Endothelial cell of umbilical vein (primary cell): ENCODE results near the gene NEB. TPM values are rescaled to one million over a fixed set of nuclear protein-coding genes. Genes with fewer than 3 reads are reported as not detected.

Experiments used
- BruUV-seq: library from RNA; stranded (reverse); fragments of 400-500 nt; replicated peaks from 2 replicates; lab custom pipeline; 2021; lab: Mats Ljungman, UMichigan
- CTCF ChIA-PET: fragments of 300-600, 350-600 bp; sonication (Branson Sonifier 250); formaldehyde crosslinking; loops from one replicate; lab custom pipeline; 2021; ENCODE audit warnings: antibody characterized with exemption, inconsistent platforms; lab: Charles Lee
- POLR2A ChIA-PET: fragments of 300-600, 350-600 bp; sonication (Branson Sonifier 250); formaldehyde crosslinking; loops from one replicate; lab custom pipeline; 2021; ENCODE audit warnings: antibody characterized with exemption, inconsistent platforms; lab: Charles Lee
- DNase-seq: peaks from one replicate; pipeline ENCODE4 v3.0.0-alpha.2; 2011; ENCODE audit warnings: low read depth, low spot score
- FAIRE-seq: peaks from 2 replicates; lab custom pipeline; 2011; peaks lifted over from hg19 to GRCh38; lab: Jason Lieb, UNC
- H2AFZ ChIP-seq: 2 replicates; pipeline ENCODE4 v1.6.0; 2012; ENCODE audit warnings: low read depth, low read length, control low read depth, inconsistent platforms
- H3K27ac ChIP-seq: 2 replicates; pipeline ENCODE4 v1.5.1; 2011; ENCODE audit warnings: low read depth, mild to moderate bottlenecking, control low read depth, low read length, moderate library complexity; ENCODE audit not compliant: insufficient read depth
- H3K27me3 ChIP-seq, 2 experiments: 2 replicates each; pipeline versions ENCODE4 v1.6.0 to v1.6.1; 2011; ENCODE audit warnings: low read length in 2 of 2, mixed read lengths in 1 of 2; ENCODE audit not compliant: control insufficient read depth in 2 of 2, insufficient read depth in 2 of 2
- H3K36me3 ChIP-seq, 2 experiments: 2 replicates in 1 of 2; 3 replicates in 1 of 2; pipeline ENCODE4 v1.5.1; 2011; ENCODE audit warnings: low read length in 2 of 2, mild to moderate bottlenecking in 1 of 2, moderate library complexity in 1 of 2; ENCODE audit not compliant: control insufficient read depth in 2 of 2, insufficient read depth in 2 of 2; ENCODE audit errors: extremely low read depth in 1 of 2
- H3K4me1 ChIP-seq: 3 replicates; pipeline ENCODE4 v1.5.1; 2011; ENCODE audit warnings: mild to moderate bottlenecking, low read length; ENCODE audit not compliant: control insufficient read depth, insufficient read depth; ENCODE audit errors: extremely low read depth
- H3K4me2 ChIP-seq: 2 replicates; pipeline ENCODE4 v1.6.1; 2011; ENCODE audit warnings: low read length, control low read depth, mixed read lengths; ENCODE audit not compliant: insufficient read depth
- H3K4me3 ChIP-seq, 3 experiments: fragments of 200-600 bp in 1 of 3; sonication (generic), shearing (Covaris generic) in 1 of 3; replicated peaks in 1 of 3; 2 replicates each; pipeline ENCODE4 v1.5.1; 2011 to 2016; ENCODE audit warnings: control low read depth in 3 of 3, low read length in 3 of 3, mild to moderate bottlenecking in 2 of 3, inconsistent platforms in 1 of 3, low read depth in 1 of 3, moderate library complexity in 1 of 3; ENCODE audit not compliant: insufficient read depth in 1 of 3
- H3K79me2 ChIP-seq: 2 replicates; pipeline ENCODE4 v1.6.0; 2012; ENCODE audit warnings: low read length, inconsistent platforms; ENCODE audit not compliant: control insufficient read depth, insufficient read depth
- H3K9ac ChIP-seq: replicated peaks from 2 replicates; pipeline ENCODE3; 2011; ENCODE audit warnings: low read length, control low read depth; ENCODE audit not compliant: insufficient read depth; ENCODE audit errors: extremely low read depth
- H3K9me1 ChIP-seq: replicated peaks from 3 replicates; pipeline ENCODE4 v1.6.0; 2011; ENCODE audit warnings: mild to moderate bottlenecking, low read length; ENCODE audit not compliant: control insufficient read depth, insufficient read depth; ENCODE audit errors: extremely low read depth
- H3K9me3 ChIP-seq: replicated peaks from 2 replicates; pipeline ENCODE4 v1.5.1; 2012; ENCODE audit warnings: low read length, inconsistent platforms; ENCODE audit not compliant: control insufficient read depth, insufficient read depth
- H4K20me1 ChIP-seq: replicated peaks from 2 replicates; pipeline ENCODE3; 2011; ENCODE audit warnings: mild to moderate bottlenecking, low read length; ENCODE audit not compliant: control insufficient read depth, insufficient read depth; ENCODE audit errors: extremely low read depth
- CTCF ChIP-seq, 2 donors: IDR thresholded peaks; 1 replicate in 1 of 2; 2 replicates in 1 of 2; pipeline ENCODE4 v1.5.1; 2011; ENCODE audit warnings: low read length in 2 of 2, mild to moderate bottlenecking in 2 of 2, moderate library complexity in 2 of 2, control low read depth in 1 of 2, inconsistent platforms in 1 of 2, low read depth in 1 of 2; ENCODE audit not compliant: insufficient read depth in 1 of 2; ENCODE audit errors: extremely low read depth in 1 of 2
- EZH2 ChIP-seq: IDR thresholded peaks from 2 replicates; pipeline ENCODE4 v1.6.1; 2012; ENCODE audit warnings: borderline replicate concordance, low read depth, mild to moderate bottlenecking, moderate library complexity, low read length, inconsistent platforms; ENCODE audit not compliant: severe bottlenecking
- FOS ChIP-seq: IDR thresholded peaks from 2 replicates; pipeline ENCODE4 v1.6.1; 2011; ENCODE audit warnings: mild to moderate bottlenecking, low read length, moderate library complexity, borderline replicate concordance; ENCODE audit not compliant: insufficient read depth
- GATA2 ChIP-seq: IDR thresholded peaks from 2 replicates; pipeline ENCODE4 v1.7.0; 2011; ENCODE audit warnings: low read depth, mild to moderate bottlenecking, moderate library complexity, mixed read lengths, low read length; ENCODE audit not compliant: insufficient read length, insufficient read depth
- JUN ChIP-seq: IDR thresholded peaks from 2 replicates; pipeline ENCODE4 v1.6.1; 2011; ENCODE audit warnings: borderline replicate concordance, low read depth; ENCODE audit not compliant: insufficient read length, insufficient read depth
- MYC ChIP-seq: IDR thresholded peaks from one replicate; pipeline ENCODE4 v1.6.1; 2011; ENCODE audit warnings: mild to moderate bottlenecking, low read depth, low read length
- POLR2A ChIP-seq: IDR thresholded peaks from 2 replicates; pipeline ENCODE4 v1.6.1; 2012; ENCODE audit warnings: low read depth, mild to moderate bottlenecking, control low read depth, low read length
- POLR2AphosphoS5 ChIP-seq: IDR thresholded peaks from 2 replicates; pipeline ENCODE4 v1.6.1; 2012; ENCODE audit warnings: low read depth, mild to moderate bottlenecking, control low read depth, low read length, moderate library complexity; ENCODE audit not compliant: insufficient read depth
- dilution Hi-C: fragments of 300-500 bp; cut with MboI; formaldehyde crosslinking; loops from one replicate; pipeline ENCODE4 v1.15.0; 2019; ENCODE audit warnings: low sequenced_read_pairs; ENCODE audit not compliant: extremely low pct_ligation_motif_present
- intact Hi-C: fragments of 100-400 bp; cut with micrococcal nuclease; formaldehyde crosslinking; loops from one replicate; pipeline ENCODE4 v1.10.0; 2022
- polyA plus RNA-seq, 4 experiments: library from polyadenylated mRNA; depleted of rRNA in 3 of 4; stranded (reverse) in 3 of 4; unstranded in 1 of 4; fragments of >200 nt; gene quantifications; 2 replicates each; pipeline versions ENCODE4 v1.2.1 to v1.2.3, GENCODE V29; 2011 to 2012; ENCODE audit warnings: missing spikeins in 1 of 4
- total RNA-seq: library from RNA; stranded (reverse); gene quantifications from 2 replicates; pipeline ENCODE4 v1.2.3, GENCODE V29; 2021
- TF ChIP-seq, protein P1 (sequence below): IDR thresholded peaks from 2 replicates; pipeline ENCODE4 v1.6.1; 2011; ENCODE audit not compliant: insufficient read depth, insufficient read length

The NEB gene
- total and polyA plus RNA-seq, 2 donors (not counting 3 experiments of a cell fraction or from before 2014, with no cell fraction given) = 0.84 to 1.8 TPM

DNA sequence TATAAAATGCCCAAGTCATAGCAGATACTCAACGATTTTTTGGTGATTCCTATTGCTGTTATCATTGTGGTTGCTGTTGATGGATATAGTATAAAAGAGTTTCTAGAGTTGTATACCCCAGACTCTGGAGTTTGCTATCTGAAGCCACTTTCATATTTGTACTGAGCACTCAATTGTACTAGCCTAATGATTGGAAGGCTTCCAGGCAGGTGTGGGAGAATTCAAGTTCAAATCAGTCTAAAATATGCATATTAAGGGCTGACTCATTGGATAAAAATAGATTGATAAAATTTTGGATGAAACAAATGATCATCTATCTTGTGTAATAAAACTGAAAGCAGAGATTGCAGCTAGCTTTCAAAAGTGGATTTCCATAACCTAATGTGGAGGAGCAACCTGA is 122.9 kb downstream of the NEB start:
- Histone ChIP-seq H3K9ac (no peak overlapping the region), H3K27me3 (no peaks in the 10 kb centered on the region), H3K4me2 (no peak overlapping the region), H3K79me2 (no peaks in the 10 kb centered on the region), H3K4me3 (no peak overlapping the region), H3K36me3 (no peaks in the 10 kb centered on the region), H2AFZ (no peak overlapping the region), H3K9me1 (no peaks in the 10 kb centered on the region), H3K4me1 (peaks cover 14% of the 10 kb centered on the region), H3K9me3 (no peaks in the 10 kb centered on the region), H3K27ac (no peak overlapping the region), H4K20me1 (no peaks in the 10 kb centered on the region)
- DNase-seq = no peak
- dilution Hi-C loops = no loop called here
- ChIA-PET CTCF (interaction anchor here (1.3 kb wide), 1 partner anchor 12 kb away, joined by 3 read pairs; no protein-coding TSS in a partner anchor), POLR2A (no interaction called here)
- BruUV-seq = no TSS peak
- TF ChIP-seq CTCF (IDR thresholded peaks at IDR 0.05; ENCODE audit: extremely low read depth in 1 of 2, insufficient read depth in 1 of 2, low read depth in 1 of 2, low read length in 2 of 2) = no peak
- TF ChIP-seq POLR2AphosphoS5 = no peak
- intact Hi-C loops = no loop called here
- no peak for FAIRE-seq

GRCh38 chr2:151610310-151610709 is 124.0 kb downstream of the NEB start:
- no peaks in the 10 kb centered on the region for H4K20me1 ChIP-seq
- no peak overlapping the region for H2AFZ ChIP-seq
- H3K36me3 ChIP-seq = no peaks in the 10 kb centered on the region
- intact Hi-C loops = no loop called here
- dilution Hi-C loops = no loop called here
- FAIRE-seq (no peak), DNase-seq (no peak)
- no peaks in the 10 kb centered on the region for H3K9me3 ChIP-seq
- no peak overlapping the region for H3K4me3 ChIP-seq
- no peak overlapping the region for H3K4me2 ChIP-seq
- H3K9ac ChIP-seq = no peak overlapping the region
- peaks cover 13% of the 10 kb centered on the region for H3K4me1 ChIP-seq
- ChIA-PET CTCF (no interaction called here), POLR2A (no interaction called here)
- BruUV-seq = no TSS peak
- H3K9me1 ChIP-seq = no peaks in the 10 kb centered on the region
- no peak for TF ChIP-seq POLR2A
- no peak for TF ChIP-seq MYC
- TF ChIP-seq EZH2 = no peak
- no peak for TF ChIP-seq POLR2AphosphoS5
- TF ChIP-seq GATA2 = no peak
- TF ChIP-seq, protein P1, sequence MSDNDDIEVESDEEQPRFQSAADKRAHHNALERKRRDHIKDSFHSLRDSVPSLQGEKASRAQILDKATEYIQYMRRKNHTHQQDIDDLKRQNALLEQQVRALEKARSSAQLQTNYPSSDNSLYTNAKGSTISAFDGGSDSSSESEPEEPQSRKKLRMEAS = no peak
- TF ChIP-seq FOS = no peak
- TF ChIP-seq JUN = no peak
- no peak for TF ChIP-seq CTCF (IDR thresholded peaks at IDR 0.05; ENCODE audit: extremely low read depth in 1 of 2, insufficient read depth in 1 of 2, low read depth in 1 of 2, low read length in 2 of 2)
- no peaks in the 10 kb centered on the region for H3K27me3 ChIP-seq
- no peaks in the 10 kb centered on the region for H3K79me2 ChIP-seq
- no peak overlapping the region for H3K27ac ChIP-seq
